Neural cell (in vitro differentiated cells): ENCODE data around the gene PROC. TPM values are rescaled to one million over a fixed set of nuclear protein-coding genes. Genes with fewer than 3 reads are reported as not detected.

Source experiments
- H2AFZ ChIP-seq: fragments of 200-600, 300-800 bp; sonication (generic), shearing (Covaris generic); 2 replicates; pipeline ENCODE4 v1.6.0; 2014; ENCODE audit warnings: low read depth, mild to moderate bottlenecking, antibody characterized with exemption, low read length, moderate library complexity
- H3F3A ChIP-seq: fragments of 200-600 bp; shearing (Covaris generic); 2 replicates; pipeline ENCODE4 v1.6.1; 2016; ENCODE audit warnings: mild to moderate bottlenecking, moderate library complexity, mixed read lengths, antibody characterized with exemption, low read length; ENCODE audit not compliant: insufficient read depth, poor library complexity, severe bottlenecking
- H3K27ac ChIP-seq: fragments of 200-600, 300-800 bp; sonication (generic), shearing (Covaris generic); 2 replicates; pipeline ENCODE4 v1.5.1; 2014; ENCODE audit warnings: mild to moderate bottlenecking, low read length, moderate library complexity
- H3K27me3 ChIP-seq: fragments of 300-800, 200-600 bp; sonication (generic), shearing (Covaris generic); 2 replicates; pipeline ENCODE4 v1.6.0; 2014; ENCODE audit warnings: mild to moderate bottlenecking, low read depth, low read length, moderate library complexity; ENCODE audit not compliant: insufficient read depth
- H3K36me3 ChIP-seq: fragments of 300-800, 200-600 bp; sonication (generic), shearing (Covaris generic); 2 replicates; pipeline ENCODE4 v1.5.1; 2014; ENCODE audit warnings: mild to moderate bottlenecking, antibody characterized with exemption, low read length, moderate library complexity; ENCODE audit not compliant: insufficient read depth
- H3K4me2 ChIP-seq: fragments of 300-800, 200-600 bp; sonication (generic), shearing (Covaris generic); 2 replicates; pipeline ENCODE4 v1.6.0; 2014; ENCODE audit warnings: mild to moderate bottlenecking, low read length
- H3K4me3 ChIP-seq: fragments of 300-800, 200-600 bp; sonication (generic), shearing (Covaris generic); 2 replicates; pipeline ENCODE4 v1.5.1; 2014; ENCODE audit warnings: mild to moderate bottlenecking, low read length, moderate library complexity
- H3K79me2 ChIP-seq: fragments of 200-600 bp; shearing (Covaris generic); replicated peaks from 2 replicates; pipeline ENCODE4 v1.6.0; 2014; ENCODE audit warnings: mild to moderate bottlenecking, low read length, moderate library complexity; ENCODE audit not compliant: insufficient read depth
- H3K9ac ChIP-seq: fragments of 300-800, 200-600 bp; sonication (generic), shearing (Covaris generic); 2 replicates; pipeline ENCODE4 v1.6.1; 2016; ENCODE audit warnings: mild to moderate bottlenecking, low read length, mixed read lengths
- H3K9me2 ChIP-seq: fragments of 200-600 bp; shearing (Covaris generic); 2 replicates; pipeline ENCODE4 v1.6.1; 2016; ENCODE audit warnings: mild to moderate bottlenecking, low read length, mixed read lengths; ENCODE audit not compliant: insufficient read depth
- H3K9me3 ChIP-seq: fragments of 200-600, 300-800 bp; sonication (generic), shearing (Covaris generic); 2 replicates; pipeline ENCODE4 v1.6.1; 2016; ENCODE audit warnings: mild to moderate bottlenecking, mixed run types, low read length, moderate library complexity, mixed read lengths
- H4K20me1 ChIP-seq: fragments of 200-600 bp; shearing (Covaris generic); 2 replicates; pipeline ENCODE4 v1.6.1; 2016; ENCODE audit warnings: mild to moderate bottlenecking, mixed run types; ENCODE audit not compliant: insufficient read depth
- CTCF ChIP-seq: fragments of 450-650 bp; IDR thresholded peaks from 2 replicates; pipeline ENCODE4 v1.5.1; 2014; ENCODE audit warnings: antibody characterized with exemption, mild to moderate bottlenecking, moderate library complexity; ENCODE audit not compliant: poor library complexity, severe bottlenecking
- EP300 ChIP-seq: fragments of 450-650 bp; conservative IDR thresholded peaks from 2 replicates; pipeline ENCODE4 v1.6.1; 2014; ENCODE audit warnings: antibody characterized with exemption, mild to moderate bottlenecking, moderate library complexity; ENCODE audit not compliant: poor library complexity, severe bottlenecking
- EZH2 ChIP-seq: fragments of 200-600, 300-800 bp; shearing (Covaris generic), sonication (generic); IDR thresholded peaks from 2 replicates; pipeline ENCODE4 v1.6.1; 2014; ENCODE audit warnings: antibody characterized with exemption, low read length, borderline replicate concordance, mild to moderate bottlenecking; ENCODE audit not compliant: insufficient read depth, poor library complexity, severe bottlenecking
- MXI1 ChIP-seq: fragments of 450-650 bp; conservative IDR thresholded peaks from 2 replicates; pipeline ENCODE4 v1.6.1; 2014; ENCODE audit warnings: antibody characterized with exemption, mild to moderate bottlenecking; ENCODE audit not compliant: poor library complexity, severe bottlenecking
- POLR2AphosphoS5 ChIP-seq: IDR thresholded peaks from 2 replicates; pipeline ENCODE4 v1.6.1; 2012
- RAD21 ChIP-seq: fragments of 450-650 bp; conservative IDR thresholded peaks from 2 replicates; pipeline ENCODE4 v1.6.1; 2014; ENCODE audit warnings: antibody characterized with exemption, mild to moderate bottlenecking, moderate library complexity
- SMC3 ChIP-seq: fragments of 450-650 bp; conservative IDR thresholded peaks from 2 replicates; pipeline ENCODE4 v1.6.1; 2014; ENCODE audit warnings: antibody characterized with exemption, mild to moderate bottlenecking, moderate library complexity; ENCODE audit not compliant: poor library complexity
- TAF1 ChIP-seq: IDR thresholded peaks from 2 replicates; pipeline ENCODE4 v1.6.1; 2012; ENCODE audit warnings: low read depth
- polyA plus RNA-seq: library from polyadenylated mRNA; depleted of rRNA; stranded (reverse); fragments of >200 nt; gene quantifications from 2 replicates; pipeline ENCODE4 v1.2.3, GENCODE V29; 2014
- TF ChIP-seq, protein P1 (sequence below): IDR thresholded peaks from 2 replicates; pipeline ENCODE4 v1.6.1; 2012; ENCODE audit warnings: borderline replicate concordance

PROC gene
- polyA plus RNA-seq, 1 donor from 2014 or later = 0.33 TPM

DNA sequence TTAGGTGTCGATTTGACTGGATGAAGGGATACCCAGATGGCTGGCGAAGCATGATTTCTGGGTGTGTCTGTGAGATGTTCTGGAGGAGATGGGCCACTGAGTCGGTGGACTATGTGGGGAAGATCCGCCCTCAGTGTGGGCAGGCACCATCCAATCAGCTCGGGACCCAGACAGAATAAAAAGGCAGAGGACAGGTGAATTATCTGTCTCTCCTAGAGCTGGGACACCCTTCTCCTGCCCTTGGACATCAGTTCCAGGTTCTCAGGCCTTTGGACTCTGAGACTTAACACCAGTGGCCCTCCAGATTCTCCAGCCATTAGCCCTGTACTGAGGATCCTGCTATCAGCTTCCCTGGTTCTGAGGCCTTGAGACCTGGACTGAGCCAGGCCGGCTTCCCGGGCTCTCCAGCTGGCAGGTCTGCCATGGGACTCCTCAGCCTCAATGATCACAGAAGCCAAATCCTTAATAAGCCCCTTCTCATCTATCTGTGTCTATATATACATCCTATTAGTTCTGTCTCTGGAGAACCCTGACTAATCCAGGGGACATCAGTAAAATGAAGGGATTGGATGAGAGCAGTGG lies 11.7 kb downstream of the PROC start:
- Histone ChIP-seq H3K4me2 (no peak overlapping the region), H3K27ac (no peak overlapping the region), H3K36me3 (no peaks in the 10 kb centered on the region), H4K20me1 (no peaks in the 10 kb centered on the region), H3K79me2 (no peaks in the 10 kb centered on the region), H2AFZ (no peak overlapping the region), H3K9me3 (no peaks in the 10 kb centered on the region), H3K27me3 (no peaks in the 10 kb centered on the region), H3K4me3 (no peak overlapping the region), H3K9ac (no peak overlapping the region), H3F3A (no peaks in the 10 kb centered on the region), H3K9me2 (no peaks in the 10 kb centered on the region)
- TF ChIP-seq RAD21 (no peak), CTCF (no peak), EZH2 (no peak), TAF1 (no peak), SMC3 (no peak), EP300 (no peak), MXI1 (no peak), POLR2AphosphoS5 (no peak)
- TF ChIP-seq, protein P1, sequence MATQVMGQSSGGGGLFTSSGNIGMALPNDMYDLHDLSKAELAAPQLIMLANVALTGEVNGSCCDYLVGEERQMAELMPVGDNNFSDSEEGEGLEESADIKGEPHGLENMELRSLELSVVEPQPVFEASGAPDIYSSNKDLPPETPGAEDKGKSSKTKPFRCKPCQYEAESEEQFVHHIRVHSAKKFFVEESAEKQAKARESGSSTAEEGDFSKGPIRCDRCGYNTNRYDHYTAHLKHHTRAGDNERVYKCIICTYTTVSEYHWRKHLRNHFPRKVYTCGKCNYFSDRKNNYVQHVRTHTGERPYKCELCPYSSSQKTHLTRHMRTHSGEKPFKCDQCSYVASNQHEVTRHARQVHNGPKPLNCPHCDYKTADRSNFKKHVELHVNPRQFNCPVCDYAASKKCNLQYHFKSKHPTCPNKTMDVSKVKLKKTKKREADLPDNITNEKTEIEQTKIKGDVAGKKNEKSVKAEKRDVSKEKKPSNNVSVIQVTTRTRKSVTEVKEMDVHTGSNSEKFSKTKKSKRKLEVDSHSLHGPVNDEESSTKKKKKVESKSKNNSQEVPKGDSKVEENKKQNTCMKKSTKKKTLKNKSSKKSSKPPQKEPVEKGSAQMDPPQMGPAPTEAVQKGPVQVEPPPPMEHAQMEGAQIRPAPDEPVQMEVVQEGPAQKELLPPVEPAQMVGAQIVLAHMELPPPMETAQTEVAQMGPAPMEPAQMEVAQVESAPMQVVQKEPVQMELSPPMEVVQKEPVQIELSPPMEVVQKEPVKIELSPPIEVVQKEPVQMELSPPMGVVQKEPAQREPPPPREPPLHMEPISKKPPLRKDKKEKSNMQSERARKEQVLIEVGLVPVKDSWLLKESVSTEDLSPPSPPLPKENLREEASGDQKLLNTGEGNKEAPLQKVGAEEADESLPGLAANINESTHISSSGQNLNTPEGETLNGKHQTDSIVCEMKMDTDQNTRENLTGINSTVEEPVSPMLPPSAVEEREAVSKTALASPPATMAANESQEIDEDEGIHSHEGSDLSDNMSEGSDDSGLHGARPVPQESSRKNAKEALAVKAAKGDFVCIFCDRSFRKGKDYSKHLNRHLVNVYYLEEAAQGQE = no peak

GRCh38 chr2:127431408-127432023 lies 13.3 kb downstream of the PROC start:
- Histone ChIP-seq H3K4me2 (no peak overlapping the region), H3K79me2 (no peaks in the 10 kb centered on the region), H4K20me1 (no peaks in the 10 kb centered on the region), H3K36me3 (no peaks in the 10 kb centered on the region), H3K27me3 (no peaks in the 10 kb centered on the region), H3K9me3 (no peaks in the 10 kb centered on the region), H3K9ac (no peak overlapping the region), H3K9me2 (no peaks in the 10 kb centered on the region), H3K27ac (no peak overlapping the region), H2AFZ (no peak overlapping the region), H3K4me3 (no peak overlapping the region), H3F3A (no peaks in the 10 kb centered on the region)
- TF ChIP-seq TAF1 (no peak), EZH2 (no peak), SMC3 (no peak), POLR2AphosphoS5 (no peak), MXI1 (no peak), EP300 (no peak)
- TF ChIP-seq, protein P1 = no peak
